Islet precursor cell (in vitro differentiated cells): ENCODE measurements around the gene B3GAT3.
"Not testable (repeated sequence)": the region's sequence is repeated elsewhere in the genome, so short reads cannot be mapped to it uniquely, and the experiment has no call there.

Experiments
- DNase-seq: peaks from one replicate; pipeline ENCODE4 v3.0.0-alpha.2; 2018

B3GAT3 gene

GRCh38 chr11:62577046-62577714, 44.6 kb downstream of the B3GAT3 start:
- DNase-seq, result no peak

GRCh38 chr11:62575837-62576236, 45.9 kb downstream of the B3GAT3 start:
- DNase-seq, result no peak

- no peak for DNase-seq
Observed at GRCh38 chr11:62575156-62575555, 46.6 kb downstream of the B3GAT3 start.

- no peak for DNase-seq
Observed at GRCh38 chr11:62574363-62575071, 47.3 kb downstream of the B3GAT3 start.

- peak; percentile 100 for DNase-seq
Observed at GRCh38 chr11:62573592-62574362, 48.0 kb downstream of the B3GAT3 start, which contains the start of gene EEF1G. TSS of gene EEF1G (minus strand) at chr11:62573891. CDS start at chr11:62573842, 49 bp downstream.

GRCh38 chr11:62573006-62573591, 48.7 kb downstream of the B3GAT3 start:
- no peak for DNase-seq

- no peak for DNase-seq
Observed at GRCh38 chr11:62572431-62572830, 49.4 kb downstream of the B3GAT3 start.

GRCh38 chr11:62571493-62571892, 50.3 kb downstream of the B3GAT3 start:
- DNase-seq, result not testable (repeated sequence)

- not testable (repeated sequence) for DNase-seq
Observed at GRCh38 chr11:62570903-62571302, 50.9 kb downstream of the B3GAT3 start.

GRCh38 chr11:62569611-62570010, 52.2 kb downstream of the B3GAT3 start:
- DNase-seq, result no peak

GRCh38 chr11:62567018-62567633, 54.7 kb downstream of the B3GAT3 start:
- DNase-seq, result no peak

- DNase-seq, result no peak
Observed at GRCh38 chr11:62566247-62566646, 55.5 kb downstream of the B3GAT3 start.
